DMS 273 treated with DMSO at 0.1 percent for 48 hours (cell line): Measurements from ENCODE around the gene SYT7.
"Not testable (repeated sequence)": the region's sequence is repeated elsewhere in the genome, so short reads cannot be mapped to it uniquely, and the experiment has no call there.

Experiments
- DNase-seq: peaks from one replicate; lab custom pipeline; 2025; lab: John Stamatoyannopoulos, UW

SYT7 gene

GRCh38 chr11:61476371-61476770 lies 104.5 kb downstream of the SYT7 start:
- DNase-seq, result no peak

- no peak for DNase-seq
These were observed 105.4 kb downstream of the SYT7 start for GRCh38 chr11:61475433-61475832.

GRCh38 chr11:61474013-61474643 lies 106.7 kb downstream of the SYT7 start:
- no peak for DNase-seq

GRCh38 chr11:61473370-61474012 lies 107.4 kb downstream of the SYT7 start:
- no peak for DNase-seq

GRCh38 chr11:61472868-61473267 lies 108.0 kb downstream of the SYT7 start:
- no peak for DNase-seq

GRCh38 chr11:61472282-61472681 lies 108.6 kb downstream of the SYT7 start:
- DNase-seq, result no peak

- DNase-seq, result no peak
These were observed 112.9 kb downstream of the SYT7 start for GRCh38 chr11:61468002-61468401.

- DNase-seq, result not testable (repeated sequence)
These were observed 113.3 kb downstream of the SYT7 start for GRCh38 chr11:61467602-61468001.
